COLO668 (cell line): ENCODE measurements around the gene DDX4.

ENCODE experiments used
- DNase-seq: peaks from one replicate; lab custom pipeline; 2025; ENCODE audit not compliant: unreplicated experiment; lab: John Stamatoyannopoulos, UW

DDX4 gene

GRCh38 chr5:55820488-55820887 is 82.6 kb downstream of the DDX4 start:
- DNase-seq = no peak

- no peak for DNase-seq
Measured at GRCh38 chr5:55821731-55822512, 84.1 kb downstream of the DDX4 start.

GRCh38 chr5:55823151-55823796 is 85.4 kb downstream of the DDX4 start:
- DNase-seq = no peak

- DNase-seq = no peak
Measured at GRCh38 chr5:55829956-55830355, 92.1 kb downstream of the DDX4 start.

GRCh38 chr5:55832446-55832845 is 94.6 kb downstream of the DDX4 start:
- no peak for DNase-seq

- DNase-seq = no peak
Measured at GRCh38 chr5:55836191-55836590, 98.3 kb downstream of the DDX4 start.

GRCh38 chr5:55841976-55842375 is 104.1 kb downstream of the DDX4 start:
- DNase-seq = no peak

- DNase-seq = no peak
Measured at GRCh38 chr5:55847837-55848236, 110.0 kb downstream of the DDX4 start.

- DNase-seq = no peak
Measured at GRCh38 chr5:55848783-55849182, 110.9 kb downstream of the DDX4 start.

GRCh38 chr5:55850839-55851674 is 113.2 kb downstream of the DDX4 start, which contains the start of gene IL31RA:
IL31RA (plus strand) TSS chr5:55851357; CDS start chr5:55851571, 214 bp downstream.
- no peak for DNase-seq

- no peak for DNase-seq
Measured at GRCh38 chr5:55851675-55851979, 113.8 kb downstream of the DDX4 start.

GRCh38 chr5:55852503-55852902 is 114.6 kb downstream of the DDX4 start:
- DNase-seq = no peak

- no peak for DNase-seq
Measured at GRCh38 chr5:55853041-55853670, 115.3 kb downstream of the DDX4 start.

- DNase-seq = no peak
Measured at GRCh38 chr5:55853818-55854217, 116.0 kb downstream of the DDX4 start.

- DNase-seq = no peak
Measured at GRCh38 chr5:55855509-55855908, 117.6 kb downstream of the DDX4 start.

- no peak for DNase-seq
Measured at GRCh38 chr5:55856516-55857246, 118.8 kb downstream of the DDX4 start.

GRCh38 chr5:55857247-55857640 is 119.4 kb downstream of the DDX4 start:
- DNase-seq = no peak

- no peak for DNase-seq
Measured at GRCh38 chr5:55858104-55858503, 120.2 kb downstream of the DDX4 start.

GRCh38 chr5:55860288-55860687 is 122.4 kb downstream of the DDX4 start:
- no peak for DNase-seq

GRCh38 chr5:55860709-55861108 is 122.8 kb downstream of the DDX4 start:
- no peak for DNase-seq
